ENCODE results near the gene IMP4. TPM values are rescaled to one million over a fixed set of nuclear protein-coding genes. Genes with fewer than 3 reads are reported as not detected.

IMP4 gene
- total RNA-seq, 1 donor from 2014 or later: 96.5 TPM

GRCh38 chr2:130336877-130337734, 5.6 kb upstream of the IMP4 start:
- peak; percentile 63 for DNase-seq (ENCODE audit: low read depth)

GRCh38 chr2:130337735-130338325, 4.9 kb upstream of the IMP4 start:
- DNase-seq (ENCODE audit: low read depth): peak; percentile 77

GRCh38 chr2:130338793-130339345, 3.8 kb upstream of the IMP4 start:
- DNase-seq (ENCODE audit: low read depth): no peak

- DNase-seq (ENCODE audit: low read depth): no peak
Measured at GRCh38 chr2:130339885-130340745, 2.6 kb upstream of the IMP4 start.

- no peak for DNase-seq (ENCODE audit: low read depth)
Measured at GRCh38 chr2:130341562-130342019, 1.1 kb upstream of the IMP4 start.

GRCh38 chr2:130342020-130342532, 621 bp upstream of the IMP4 start:
- DNase-seq (ENCODE audit: low read depth): peak; percentile 93

- no peak for DNase-seq (ENCODE audit: low read depth)
Measured at GRCh38 chr2:130344578-130344977, 1.9 kb downstream of the IMP4 start.

- DNase-seq (ENCODE audit: low read depth): no peak
Measured at GRCh38 chr2:130345091-130345490, 2.4 kb downstream of the IMP4 start.

- no peak for DNase-seq (ENCODE audit: low read depth)
Measured at GRCh38 chr2:130345611-130346010, 2.9 kb downstream of the IMP4 start.

- DNase-seq (ENCODE audit: low read depth): no peak
Measured at GRCh38 chr2:130346041-130346740, 3.5 kb downstream of the IMP4 start.

- no peak for DNase-seq (ENCODE audit: low read depth)
Measured at GRCh38 chr2:130346741-130347066, 4.0 kb downstream of the IMP4 start.

GRCh38 chr2:130347220-130347925, 4.7 kb downstream of the IMP4 start:
- no peak for DNase-seq (ENCODE audit: low read depth)

- DNase-seq (ENCODE audit: low read depth): no peak
Measured at GRCh38 chr2:130349174-130349573, 6.5 kb downstream of the IMP4 start.

- no peak for DNase-seq (ENCODE audit: low read depth)
Measured at GRCh38 chr2:130351711-130352110, 9.0 kb downstream of the IMP4 start.

- DNase-seq (ENCODE audit: low read depth): no peak
Measured at GRCh38 chr2:130352237-130352636, 9.5 kb downstream of the IMP4 start.

- no peak for DNase-seq (ENCODE audit: low read depth)
Measured at GRCh38 chr2:130353291-130354138, 10.8 kb downstream of the IMP4 start.

- DNase-seq (ENCODE audit: low read depth): no peak
Measured at GRCh38 chr2:130354139-130354428, 11.4 kb downstream of the IMP4 start.

GRCh38 chr2:130355172-130355577, 12.5 kb downstream of the IMP4 start:
- no peak for DNase-seq (ENCODE audit: low read depth)

GRCh38 chr2:130355578-130356431, 13.1 kb downstream of the IMP4 start, which contains the start of gene PTPN18:
Gene PTPN18 (plus strand): TSS chr2:130356056. CDS start chr2:130356108, 52 bp downstream.
- DNase-seq (ENCODE audit: low read depth): peak; percentile 65
